ENCODE measurements around the gene SMAP1.

SMAP1 gene

GRCh38 chr6:70864401-70864800 is 196.7 kb downstream of the SMAP1 start:
- Histone ChIP-seq H3K4me3 (ENCODE audit: low read depth in 1 of 2, low read length in 2 of 2) (no peak overlapping the region), H3K4me1 (ENCODE audit: control insufficient read depth in 1 of 2, insufficient read depth in 2 of 2, low read length in 2 of 2) (no peaks in the 10 kb centered on the region), H3K27ac (ENCODE audit: low read length) (no peak overlapping the region), H3K9me3 (ENCODE audit: control insufficient read depth in 1 of 2, low read length in 2 of 2) (no peaks in the 10 kb centered on the region), H3K36me3 (ENCODE audit: control insufficient read depth in 1 of 2, insufficient read depth in 2 of 2, low read length in 2 of 2) (peaks cover 5 to 13% of the 10 kb centered on the region in 2 donors), H3K27me3 (ENCODE audit: low read depth, low read length) (no peaks in the 10 kb centered on the region)

GRCh38 chr6:70872469-70872868 is 204.8 kb downstream of the SMAP1 start:
- Histone ChIP-seq H3K9me3 (ENCODE audit: control insufficient read depth in 1 of 2, low read length in 2 of 2) (peaks cover 0 to 10% of the 10 kb centered on the region in 2 donors), H3K27ac (ENCODE audit: low read length) (no peak overlapping the region), H3K4me1 (ENCODE audit: control insufficient read depth in 1 of 2, insufficient read depth in 2 of 2, low read length in 2 of 2) (no peaks in the 10 kb centered on the region), H3K4me3 (ENCODE audit: low read depth in 1 of 2, low read length in 2 of 2) (no peak overlapping the region), H3K36me3 (ENCODE audit: control insufficient read depth in 1 of 2, insufficient read depth in 2 of 2, low read length in 2 of 2) (no peaks in the 10 kb centered on the region), H3K27me3 (ENCODE audit: low read depth, low read length) (no peaks in the 10 kb centered on the region)

- Histone ChIP-seq H3K9me3 (ENCODE audit: control insufficient read depth in 1 of 2, low read length in 2 of 2) (peaks cover 0 to 13% of the 10 kb centered on the region in 2 donors), H3K27me3 (ENCODE audit: low read depth, low read length) (no peaks in the 10 kb centered on the region), H3K4me3 (ENCODE audit: low read depth in 1 of 2, low read length in 2 of 2) (no peak overlapping the region), H3K4me1 (ENCODE audit: control insufficient read depth in 1 of 2, insufficient read depth in 2 of 2, low read length in 2 of 2) (no peaks in the 10 kb centered on the region), H3K36me3 (ENCODE audit: control insufficient read depth in 1 of 2, insufficient read depth in 2 of 2, low read length in 2 of 2) (no peaks in the 10 kb centered on the region), H3K27ac (ENCODE audit: low read length) (no peak overlapping the region)
These were observed 206.7 kb downstream of the SMAP1 start for GRCh38 chr6:70874181-70874913.

- H3K27ac ChIP-seq (ENCODE audit: low read length): no peak overlapping the region
These were observed 211.8 kb downstream of the SMAP1 start for GRCh38 chr6:70879496-70879895.

GRCh38 chr6:70884074-70884983 is 216.6 kb downstream of the SMAP1 start:
- Histone ChIP-seq H3K4me1 (ENCODE audit: control insufficient read depth in 1 of 2, insufficient read depth in 2 of 2, low read length in 2 of 2) (no peaks in the 10 kb centered on the region), H3K4me3 (ENCODE audit: low read depth in 1 of 2, low read length in 2 of 2) (no peak overlapping the region), H3K27me3 (ENCODE audit: low read depth, low read length) (no peaks in the 10 kb centered on the region), H3K27ac (ENCODE audit: low read length) (no peak overlapping the region), H3K36me3 (ENCODE audit: control insufficient read depth in 1 of 2, insufficient read depth in 2 of 2, low read length in 2 of 2) (no peaks in the 10 kb centered on the region), H3K9me3 (ENCODE audit: control insufficient read depth in 1 of 2, low read length in 2 of 2) (no peaks in the 10 kb centered on the region)

More at GRCh38 chr6:70879496-70879895, 211.8 kb downstream of the SMAP1 start:
- H3K9me3 ChIP-seq (ENCODE audit: control insufficient read depth in 1 of 2, low read length in 2 of 2): peaks cover 0 to 4% of the 10 kb centered on the region in 2 donors
- H3K4me3 ChIP-seq (ENCODE audit: low read depth in 1 of 2, low read length in 2 of 2): no peak overlapping the region
- no peaks in the 10 kb centered on the region for H3K4me1 ChIP-seq (ENCODE audit: control insufficient read depth in 1 of 2, insufficient read depth in 2 of 2, low read length in 2 of 2)
- no peaks in the 10 kb centered on the region for H3K36me3 ChIP-seq (ENCODE audit: control insufficient read depth in 1 of 2, insufficient read depth in 2 of 2, low read length in 2 of 2)
- H3K27me3 ChIP-seq (ENCODE audit: low read depth, low read length): no peaks in the 10 kb centered on the region

- H3K4me1 ChIP-seq (ENCODE audit: control insufficient read depth in 1 of 2, insufficient read depth in 2 of 2, low read length in 2 of 2): no peaks in the 10 kb centered on the region
- no peak overlapping the region for H3K27ac ChIP-seq (ENCODE audit: low read length)
- H3K36me3 ChIP-seq (ENCODE audit: control insufficient read depth in 1 of 2, insufficient read depth in 2 of 2, low read length in 2 of 2): no peaks in the 10 kb centered on the region
- no peaks in the 10 kb centered on the region for H3K27me3 ChIP-seq (ENCODE audit: low read depth, low read length)
- H3K9me3 ChIP-seq (ENCODE audit: control insufficient read depth in 1 of 2, low read length in 2 of 2): no peaks in the 10 kb centered on the region
- no peak overlapping the region for H3K4me3 ChIP-seq (ENCODE audit: low read depth in 1 of 2, low read length in 2 of 2)
These were observed 218.4 kb downstream of the SMAP1 start for GRCh38 chr6:70886071-70886470.

- Histone ChIP-seq H3K27ac (ENCODE audit: low read length) (no peak overlapping the region), H3K4me1 (ENCODE audit: control insufficient read depth in 1 of 2, insufficient read depth in 2 of 2, low read length in 2 of 2) (no peaks in the 10 kb centered on the region), H3K4me3 (ENCODE audit: low read depth in 1 of 2, low read length in 2 of 2) (no peak overlapping the region), H3K27me3 (ENCODE audit: low read depth, low read length) (no peaks in the 10 kb centered on the region), H3K36me3 (ENCODE audit: control insufficient read depth in 1 of 2, insufficient read depth in 2 of 2, low read length in 2 of 2) (no peaks in the 10 kb centered on the region), H3K9me3 (ENCODE audit: control insufficient read depth in 1 of 2, low read length in 2 of 2) (no peaks in the 10 kb centered on the region)
These were observed 219.0 kb downstream of the SMAP1 start for GRCh38 chr6:70886661-70887060.

GRCh38 chr6:70889270-70889669 is 221.6 kb downstream of the SMAP1 start:
- no peak overlapping the region for H3K4me3 ChIP-seq (ENCODE audit: low read depth in 1 of 2, low read length in 2 of 2)
- H3K4me1 ChIP-seq (ENCODE audit: control insufficient read depth in 1 of 2, insufficient read depth in 2 of 2, low read length in 2 of 2): no peaks in the 10 kb centered on the region
- H3K27me3 ChIP-seq (ENCODE audit: low read depth, low read length): no peaks in the 10 kb centered on the region
- no peaks in the 10 kb centered on the region for H3K36me3 ChIP-seq (ENCODE audit: control insufficient read depth in 1 of 2, insufficient read depth in 2 of 2, low read length in 2 of 2)
- no peak overlapping the region for H3K27ac ChIP-seq (ENCODE audit: low read length)
- no peaks in the 10 kb centered on the region for H3K9me3 ChIP-seq (ENCODE audit: control insufficient read depth in 1 of 2, low read length in 2 of 2)

GRCh38 chr6:70894001-70894400 is 226.3 kb downstream of the SMAP1 start:
- Histone ChIP-seq H3K27ac (ENCODE audit: low read length) (no peak overlapping the region), H3K27me3 (ENCODE audit: low read depth, low read length) (no peaks in the 10 kb centered on the region), H3K4me1 (ENCODE audit: control insufficient read depth in 1 of 2, insufficient read depth in 2 of 2, low read length in 2 of 2) (no peaks in the 10 kb centered on the region), H3K4me3 (ENCODE audit: low read depth in 1 of 2, low read length in 2 of 2) (no peak overlapping the region), H3K9me3 (ENCODE audit: control insufficient read depth in 1 of 2, low read length in 2 of 2) (no peaks in the 10 kb centered on the region), H3K36me3 (ENCODE audit: control insufficient read depth in 1 of 2, insufficient read depth in 2 of 2, low read length in 2 of 2) (no peaks in the 10 kb centered on the region)

- Histone ChIP-seq H3K4me3 (ENCODE audit: low read depth in 1 of 2, low read length in 2 of 2) (no peak overlapping the region), H3K27me3 (ENCODE audit: low read depth, low read length) (no peaks in the 10 kb centered on the region), H3K27ac (ENCODE audit: low read length) (no peak overlapping the region), H3K36me3 (ENCODE audit: control insufficient read depth in 1 of 2, insufficient read depth in 2 of 2, low read length in 2 of 2) (no peaks in the 10 kb centered on the region), H3K4me1 (ENCODE audit: control insufficient read depth in 1 of 2, insufficient read depth in 2 of 2, low read length in 2 of 2) (no peaks in the 10 kb centered on the region), H3K9me3 (ENCODE audit: control insufficient read depth in 1 of 2, low read length in 2 of 2) (no peaks in the 10 kb centered on the region)
These were observed 232.4 kb downstream of the SMAP1 start for GRCh38 chr6:70900047-70900446.

- Histone ChIP-seq H3K27me3 (ENCODE audit: low read depth, low read length) (no peaks in the 10 kb centered on the region), H3K4me3 (ENCODE audit: low read depth in 1 of 2, low read length in 2 of 2) (no peak overlapping the region), H3K4me1 (ENCODE audit: control insufficient read depth in 1 of 2, insufficient read depth in 2 of 2, low read length in 2 of 2) (no peaks in the 10 kb centered on the region), H3K27ac (ENCODE audit: low read length) (no peak overlapping the region), H3K36me3 (ENCODE audit: control insufficient read depth in 1 of 2, insufficient read depth in 2 of 2, low read length in 2 of 2) (no peaks in the 10 kb centered on the region), H3K9me3 (ENCODE audit: control insufficient read depth in 1 of 2, low read length in 2 of 2) (no peaks in the 10 kb centered on the region)
These were observed 233.6 kb downstream of the SMAP1 start for GRCh38 chr6:70901324-70901723.
